Epithelial cell of umbilical artery (primary cell): ENCODE results near the gene KMT2D. TPM values are rescaled to one million over a fixed set of nuclear protein-coding genes. Genes with fewer than 3 reads are reported as not detected.

Source experiments
- total RNA-seq: library from RNA; depleted of rRNA; stranded (reverse); fragments of >200 nt; gene quantifications from 2 replicates; pipeline ENCODE4 v1.2.3, GENCODE V29; 2014

Gene KMT2D, protein sequence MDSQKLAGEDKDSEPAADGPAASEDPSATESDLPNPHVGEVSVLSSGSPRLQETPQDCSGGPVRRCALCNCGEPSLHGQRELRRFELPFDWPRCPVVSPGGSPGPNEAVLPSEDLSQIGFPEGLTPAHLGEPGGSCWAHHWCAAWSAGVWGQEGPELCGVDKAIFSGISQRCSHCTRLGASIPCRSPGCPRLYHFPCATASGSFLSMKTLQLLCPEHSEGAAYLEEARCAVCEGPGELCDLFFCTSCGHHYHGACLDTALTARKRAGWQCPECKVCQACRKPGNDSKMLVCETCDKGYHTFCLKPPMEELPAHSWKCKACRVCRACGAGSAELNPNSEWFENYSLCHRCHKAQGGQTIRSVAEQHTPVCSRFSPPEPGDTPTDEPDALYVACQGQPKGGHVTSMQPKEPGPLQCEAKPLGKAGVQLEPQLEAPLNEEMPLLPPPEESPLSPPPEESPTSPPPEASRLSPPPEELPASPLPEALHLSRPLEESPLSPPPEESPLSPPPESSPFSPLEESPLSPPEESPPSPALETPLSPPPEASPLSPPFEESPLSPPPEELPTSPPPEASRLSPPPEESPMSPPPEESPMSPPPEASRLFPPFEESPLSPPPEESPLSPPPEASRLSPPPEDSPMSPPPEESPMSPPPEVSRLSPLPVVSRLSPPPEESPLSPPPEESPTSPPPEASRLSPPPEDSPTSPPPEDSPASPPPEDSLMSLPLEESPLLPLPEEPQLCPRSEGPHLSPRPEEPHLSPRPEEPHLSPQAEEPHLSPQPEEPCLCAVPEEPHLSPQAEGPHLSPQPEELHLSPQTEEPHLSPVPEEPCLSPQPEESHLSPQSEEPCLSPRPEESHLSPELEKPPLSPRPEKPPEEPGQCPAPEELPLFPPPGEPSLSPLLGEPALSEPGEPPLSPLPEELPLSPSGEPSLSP (N-terminal part only)
- total RNA-seq: 21.1 and 29.8 TPM in 2 replicates

DNA sequence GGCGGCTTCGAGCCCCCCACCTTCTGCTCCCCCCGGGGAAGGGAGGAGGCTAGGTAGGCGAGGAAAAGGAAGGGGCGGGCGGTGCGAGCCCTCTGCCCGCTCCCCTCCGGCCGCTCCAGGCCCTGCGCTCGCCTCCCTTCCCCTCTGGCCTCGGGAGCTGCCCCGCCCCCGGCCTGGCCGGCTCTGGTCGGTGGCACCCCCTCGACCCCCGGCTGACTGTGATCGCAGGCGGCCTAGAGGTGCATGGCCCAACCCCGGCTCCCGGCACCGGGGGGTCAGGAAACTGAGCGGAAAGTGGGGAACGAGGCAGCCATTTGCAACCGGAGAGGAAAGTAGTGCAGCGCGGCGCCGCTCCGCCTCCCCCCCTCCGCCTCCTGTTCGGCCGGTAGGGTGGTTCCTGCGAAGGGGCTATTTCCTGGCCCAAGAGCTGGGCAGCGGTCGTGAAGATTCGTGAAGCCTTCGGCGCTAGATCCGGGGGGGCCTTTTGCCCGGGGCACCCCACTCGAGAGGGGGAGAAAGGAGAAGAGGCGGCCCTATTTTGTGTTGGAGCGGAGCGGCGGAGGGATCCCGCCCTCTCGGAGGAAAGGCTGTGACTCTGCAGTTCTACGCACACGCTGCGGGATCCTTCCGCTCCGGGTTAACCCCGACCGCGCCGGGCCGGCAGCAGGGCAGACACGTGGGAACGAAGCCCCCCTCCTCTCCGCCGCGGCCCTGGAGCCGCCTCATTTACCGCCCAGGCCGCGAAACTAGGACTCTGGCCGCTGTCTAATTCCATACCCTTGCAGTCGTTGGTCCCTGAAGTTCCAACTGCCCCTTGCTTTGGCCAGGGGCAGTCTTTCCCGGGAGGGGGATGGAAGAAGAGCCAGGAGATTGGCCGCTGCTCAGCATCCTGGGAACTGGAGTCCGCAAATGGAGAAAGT is at the start of gene KMT2D:
Gene KMT2D, minus strand, starts transcription at position 558 of the 920 bp plus-strand sequence. CDS start 5,470 bp downstream, outside the sequence.

DNA sequence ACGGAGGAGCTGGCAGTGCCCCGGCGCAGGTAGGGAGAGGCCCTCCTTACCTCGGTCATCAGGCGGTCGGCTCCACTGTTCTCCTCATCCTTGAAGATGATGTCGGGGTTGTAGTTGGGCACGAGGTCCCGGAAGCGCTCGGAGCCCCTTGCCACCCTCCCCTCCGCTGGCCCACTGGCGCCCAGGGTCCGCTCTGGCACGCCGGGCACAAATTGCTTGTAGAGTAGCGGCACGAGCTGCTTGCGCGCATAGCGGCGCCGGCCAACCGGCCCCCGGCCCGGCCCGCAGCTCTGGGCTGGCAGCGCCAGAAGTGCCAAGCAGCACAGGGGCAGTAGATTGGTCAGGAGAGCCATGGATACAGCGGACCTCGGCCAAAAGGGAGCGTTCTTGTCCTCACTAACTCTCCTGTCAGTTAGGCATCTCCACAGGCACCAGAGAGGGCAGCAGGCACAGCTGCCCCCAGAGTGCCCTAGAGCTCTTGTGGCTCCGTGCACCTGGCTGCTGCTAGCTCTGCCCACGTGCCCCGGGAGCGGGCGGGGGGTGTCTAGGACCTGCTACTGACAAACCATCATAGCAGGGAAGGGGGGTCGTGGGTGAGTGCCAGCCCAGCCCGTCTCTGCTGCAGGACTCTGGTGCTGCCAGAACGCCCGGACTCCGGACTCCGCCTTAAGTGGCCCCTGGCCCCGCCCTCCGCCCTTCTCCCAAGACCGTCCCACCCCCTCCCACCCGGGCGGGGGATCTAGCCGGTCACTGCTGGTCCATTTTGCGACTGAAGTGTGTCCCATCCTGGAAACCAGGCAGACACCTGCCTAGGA is 33.8 kb upstream of the KMT2D start, which contains the start of gene DHH:
Gene DHH, minus strand, starts transcription at position 642 of the 815 bp plus-strand sequence. Its CDS starts 289 bp downstream, at position 353.

DNA sequence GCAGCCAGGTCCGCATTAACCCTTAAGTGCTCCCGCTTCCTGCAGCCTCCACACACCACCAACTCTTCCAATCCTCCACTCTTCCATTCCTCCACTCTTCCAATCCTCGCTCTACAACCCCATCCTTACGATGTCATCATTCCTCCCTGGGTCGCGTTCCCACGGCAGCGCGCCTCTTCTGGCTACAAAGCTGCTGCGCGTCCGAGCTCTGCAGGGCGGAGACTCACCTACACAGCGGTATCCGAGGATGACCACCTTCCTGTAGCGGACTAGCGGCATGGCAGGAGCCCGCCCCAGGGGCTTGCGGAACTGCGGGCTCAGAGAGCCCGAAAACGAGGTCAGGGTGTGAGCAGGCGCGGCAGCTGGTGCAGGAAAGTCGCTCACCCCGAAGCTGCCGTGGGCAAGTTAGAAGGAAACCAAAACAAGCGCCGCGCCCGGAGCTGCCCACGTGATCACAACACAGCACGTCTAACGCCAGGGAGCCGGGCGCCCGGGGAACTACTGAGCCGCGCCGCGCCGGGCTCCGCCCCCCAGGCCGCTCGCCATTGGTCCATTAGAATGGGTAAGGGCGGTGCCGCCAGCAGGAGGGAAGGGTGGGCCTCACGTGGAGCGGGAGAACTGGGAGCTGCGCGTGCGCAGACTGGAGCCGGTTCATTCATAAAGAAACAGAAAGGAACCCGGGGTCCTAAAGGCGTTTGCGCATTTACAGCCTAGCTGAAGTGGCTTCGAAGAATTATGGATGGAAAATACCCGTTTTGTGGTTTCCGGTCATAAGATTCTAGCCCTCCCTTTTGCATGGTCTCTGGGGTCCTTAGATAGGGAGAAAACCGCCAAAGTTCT is 9.1 kb upstream of the KMT2D start, which contains the start of gene RHEBL1:
Gene RHEBL1, minus strand, starts transcription at position 473 of the 840 bp plus-strand sequence. Its CDS starts 194 bp downstream, at position 279.

DNA sequence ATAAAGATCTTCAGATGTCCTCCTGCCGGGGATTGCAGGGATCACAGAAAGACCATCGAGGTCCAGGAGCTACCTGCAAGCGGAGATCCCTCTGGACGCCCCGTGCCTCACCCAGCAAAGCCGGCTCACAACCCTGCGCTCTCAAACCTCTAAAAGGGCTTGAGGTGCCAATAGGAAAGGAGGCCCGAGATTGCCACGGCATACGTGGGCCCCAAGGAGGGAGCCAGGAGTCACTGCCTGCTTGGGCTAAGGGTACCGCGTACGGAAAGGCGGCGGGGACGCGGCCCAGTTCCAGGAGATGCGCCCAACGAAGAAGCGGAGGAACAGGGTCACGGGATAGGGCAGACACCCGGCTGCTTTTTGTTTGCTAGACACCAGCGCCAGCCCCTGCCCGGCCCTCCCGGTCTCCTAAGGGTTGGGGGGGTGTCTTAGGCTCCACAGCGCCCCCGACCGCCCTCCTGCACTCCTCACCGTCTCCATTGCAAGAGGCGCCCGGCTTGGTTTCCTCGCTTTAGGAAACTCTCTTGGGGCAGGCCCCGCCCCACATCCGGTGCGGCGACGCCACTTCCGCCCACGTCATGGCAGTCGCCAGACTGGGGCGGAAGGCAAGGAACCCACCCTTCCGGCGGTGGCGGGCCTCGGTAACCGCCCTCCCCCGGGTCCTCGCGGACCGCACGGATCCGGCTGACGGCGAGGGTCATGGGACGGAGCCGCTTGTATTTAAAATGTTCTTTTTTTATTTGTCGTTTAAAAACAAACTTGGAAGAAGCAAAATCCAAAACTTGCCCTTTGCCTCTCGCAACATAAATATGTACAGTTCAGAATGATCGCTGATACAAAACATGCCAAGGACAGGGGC is 42.1 kb downstream of the KMT2D start, which contains the start of gene PRKAG1:
Gene PRKAG1, minus strand, starts transcription at position 516 of the 859 bp plus-strand sequence. Its CDS starts 36 bp downstream, at position 480.

Other genes with a start within 250 kb of the KMT2D start
- gene CACNB3, start 242.3 kb downstream of the KMT2D start, total RNA-seq: 14.1 and 15.3 TPM in 2 replicates
- 78.0 and 112 TPM in 2 replicates for gene DDX23, start 208.6 kb downstream of the KMT2D start, total RNA-seq
- 1.6 and 2.1 TPM in 2 replicates for gene RND1, start 194.9 kb downstream of the KMT2D start, total RNA-seq
- gene FKBP11, start 135.3 kb downstream of the KMT2D start, total RNA-seq: 18.4 and 21.4 TPM in 2 replicates
- 37.4 and 42.2 TPM in 2 replicates for gene ARF3, start 103.3 kb downstream of the KMT2D start, total RNA-seq
- 0.32 TPM in 1 of 2 replicates, not detected in the other for gene WNT10B, start 89.1 kb downstream of the KMT2D start, total RNA-seq
- not detected in 2 replicates for gene WNT1, start 82.5 kb downstream of the KMT2D start, total RNA-seq
- 0.15 and 0.32 TPM in 2 replicates for gene DDN, start 61.4 kb downstream of the KMT2D start, total RNA-seq
- 50.5 and 62.7 TPM in 2 replicates for gene PRKAG1, start 42.0 kb downstream of the KMT2D start, total RNA-seq
- 1.6 and 4.9 TPM in 2 replicates for gene RHEBL1, start 9.2 kb upstream of the KMT2D start, total RNA-seq
- 3.9 and 9.9 TPM in 2 replicates for gene DHH, start 34.0 kb upstream of the KMT2D start, total RNA-seq
- gene LMBR1L, start 50.1 kb upstream of the KMT2D start, total RNA-seq: 84.8 and 91.6 TPM in 2 replicates
- 1,902 and 1,994 TPM in 2 replicates for gene TUBA1B, start 70.6 kb upstream of the KMT2D start, total RNA-seq
- gene TUBA1A, start 128.3 kb upstream of the KMT2D start, total RNA-seq: 573 and 1,233 TPM in 2 replicates
- gene TUBA1C, start 204.3 kb upstream of the KMT2D start, total RNA-seq: 324 and 374 TPM in 2 replicates
- gene PRPH, start 234.4 kb upstream of the KMT2D start, total RNA-seq: not detected in 2 replicates